Inflammatory macrophage (primary cell): ENCODE results near the gene CSNK1A1L.

Source experiments
- DNase-seq, 2 donors: peaks; one replicate each; pipeline ENCODE4 v3.0.0-alpha.2; 2020 to 2022

The CSNK1A1L gene

DNA sequence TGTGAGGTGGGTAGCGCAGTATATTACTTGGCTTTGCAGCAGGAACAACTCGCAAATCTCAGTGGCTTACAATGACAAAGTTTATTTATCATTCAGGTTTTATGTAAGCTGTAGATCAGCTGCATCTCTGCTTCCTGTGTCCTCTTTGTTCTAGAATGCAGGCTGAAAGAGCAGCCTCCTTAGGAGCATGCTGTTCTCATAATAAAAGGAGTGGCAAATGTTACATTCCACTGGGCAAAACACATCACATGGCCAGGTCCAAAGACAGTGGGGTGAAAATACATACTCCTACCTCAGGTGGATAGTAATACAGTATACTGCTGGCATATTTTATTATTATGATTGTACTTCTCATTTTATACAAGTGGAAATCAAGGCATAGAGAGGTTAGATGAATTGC is 1.2 kb upstream of the CSNK1A1L start:
- DNase-seq: no peak

DNA sequence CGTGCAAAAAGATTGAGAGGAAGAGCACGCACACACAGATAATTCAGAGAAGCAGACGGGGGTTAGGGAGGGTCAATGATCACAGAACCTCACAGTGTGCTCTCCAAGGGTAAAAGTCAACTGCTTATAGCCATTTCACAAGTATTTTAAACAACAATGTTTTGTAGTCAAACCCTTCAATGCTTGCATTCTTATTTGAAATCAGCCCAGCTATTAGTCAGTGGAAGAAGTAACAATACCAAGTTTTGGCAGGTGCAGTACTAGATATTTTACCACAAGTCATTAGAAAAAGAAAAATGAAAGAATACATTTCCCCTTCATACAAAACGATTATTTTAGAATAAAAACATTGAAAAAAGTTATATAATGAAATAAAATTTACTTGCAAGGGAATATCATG is 2.6 kb downstream of the CSNK1A1L start:
- DNase-seq: no peak

DNA sequence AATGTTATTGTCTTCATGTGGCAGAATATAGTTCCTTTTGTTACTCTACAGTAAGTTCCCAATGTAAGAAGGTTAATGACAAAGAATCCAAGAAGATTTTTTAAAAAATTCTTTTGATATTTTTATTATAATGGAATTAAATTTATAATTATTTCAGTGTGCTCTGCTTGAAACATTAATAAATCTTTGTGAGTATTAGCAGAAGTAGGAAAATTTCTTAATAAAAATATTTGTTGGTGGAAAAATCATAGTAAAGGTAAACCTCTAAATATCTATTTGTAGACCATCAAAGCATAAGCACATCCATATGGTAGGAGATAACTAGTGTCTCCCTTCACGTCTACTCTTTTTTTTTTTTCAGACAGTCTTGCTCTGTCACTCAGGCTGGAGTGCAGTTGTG is 4.3 kb downstream of the CSNK1A1L start:
- DNase-seq: no peak

DNA sequence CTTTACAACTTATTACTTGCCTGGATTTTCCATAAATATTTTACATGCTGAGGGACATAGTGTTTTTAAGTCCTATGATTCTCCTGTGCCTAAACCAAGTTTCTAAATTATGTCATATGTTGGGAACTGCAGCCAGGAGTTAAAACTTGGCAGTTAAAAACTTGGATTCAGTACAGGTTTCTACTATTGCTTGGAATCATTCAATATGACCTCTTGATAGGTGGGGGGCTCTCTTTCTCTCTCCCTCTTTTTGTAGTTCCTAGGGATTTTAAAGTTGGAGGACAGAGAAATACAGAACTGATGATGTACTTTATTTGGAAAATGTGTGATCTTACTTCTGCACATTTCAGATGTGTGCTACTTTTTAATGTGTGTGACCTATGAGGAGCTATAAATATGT is 4.7 kb downstream of the CSNK1A1L start:
- DNase-seq: no peak

DNA sequence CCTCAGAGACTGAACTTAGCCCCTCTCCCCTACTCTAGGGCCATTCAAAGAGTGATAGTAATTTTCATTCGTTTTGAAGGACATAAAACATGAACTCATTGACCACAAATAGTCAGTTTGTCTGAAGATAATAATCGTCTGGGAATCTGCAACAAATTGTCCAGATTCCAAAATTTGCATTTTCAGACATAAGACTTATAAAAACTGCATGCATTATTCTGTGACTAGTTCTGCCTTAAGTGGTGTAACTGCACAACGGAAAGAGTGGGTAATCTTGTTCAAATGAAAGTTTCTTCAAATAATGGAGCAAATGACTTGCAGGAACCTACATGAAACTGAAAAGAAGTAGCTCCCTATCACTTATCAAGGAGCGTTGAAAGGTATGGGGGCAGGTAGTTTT is 8.4 kb downstream of the CSNK1A1L start:
- DNase-seq: no peak

DNA sequence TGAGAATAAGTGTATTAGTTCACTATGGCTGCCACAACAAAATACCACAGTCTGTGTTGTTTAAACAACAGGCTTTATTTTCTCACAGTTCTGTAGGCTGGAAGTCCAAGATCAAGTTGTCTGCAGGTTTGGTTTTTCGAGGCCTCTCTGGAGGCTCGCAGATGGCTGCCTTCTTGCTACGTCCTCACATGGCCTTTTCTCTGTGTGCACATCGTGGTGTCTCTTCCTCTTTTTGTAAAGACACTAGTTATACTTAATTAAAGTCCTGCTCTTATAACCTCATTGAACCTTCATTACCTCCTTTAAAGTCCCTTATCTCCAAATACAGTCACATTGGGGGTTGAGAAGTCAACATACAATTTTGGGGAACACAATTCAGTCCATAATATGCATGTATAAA is 10.6 kb downstream of the CSNK1A1L start:
- no peak for DNase-seq

DNA sequence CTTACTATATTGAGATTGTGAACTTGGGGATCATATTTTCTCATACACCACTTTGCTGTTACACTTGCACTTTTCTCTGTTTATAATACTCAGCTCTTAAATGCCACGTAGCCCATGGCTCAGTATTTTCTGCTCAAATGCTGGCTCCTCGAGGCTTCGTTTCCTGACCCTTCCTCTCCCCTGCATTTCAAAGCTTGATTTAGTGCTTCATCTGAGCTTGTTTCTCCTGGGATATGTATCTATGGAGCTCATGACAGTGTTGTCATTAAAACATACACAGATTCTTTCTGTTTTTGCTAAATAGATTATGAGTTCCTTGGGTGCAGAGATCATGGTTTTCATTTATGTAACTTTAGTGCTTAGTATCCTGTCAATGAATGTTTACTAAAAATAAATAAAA is 11.4 kb downstream of the CSNK1A1L start:
- DNase-seq: no peak

DNA sequence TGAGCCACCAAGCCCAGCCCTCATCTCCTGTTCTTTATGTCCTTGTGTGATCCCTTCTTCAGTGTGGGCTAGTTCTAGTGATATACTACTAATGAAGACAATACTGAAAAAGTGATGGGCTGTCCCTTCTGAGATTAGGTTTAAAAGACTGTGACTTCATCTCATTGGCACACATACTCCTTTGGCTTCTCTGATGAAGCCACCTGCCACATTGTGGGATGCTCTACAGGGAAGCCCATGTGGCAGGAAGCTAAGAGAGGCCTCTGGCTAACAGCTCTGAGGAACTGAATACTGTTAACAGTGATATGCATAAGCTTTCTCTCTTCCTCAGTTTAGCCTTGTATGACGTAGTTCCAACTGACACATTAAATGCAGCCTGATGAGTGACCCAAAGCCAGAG is 13.6 kb downstream of the CSNK1A1L start:
- no peak for DNase-seq

DNA sequence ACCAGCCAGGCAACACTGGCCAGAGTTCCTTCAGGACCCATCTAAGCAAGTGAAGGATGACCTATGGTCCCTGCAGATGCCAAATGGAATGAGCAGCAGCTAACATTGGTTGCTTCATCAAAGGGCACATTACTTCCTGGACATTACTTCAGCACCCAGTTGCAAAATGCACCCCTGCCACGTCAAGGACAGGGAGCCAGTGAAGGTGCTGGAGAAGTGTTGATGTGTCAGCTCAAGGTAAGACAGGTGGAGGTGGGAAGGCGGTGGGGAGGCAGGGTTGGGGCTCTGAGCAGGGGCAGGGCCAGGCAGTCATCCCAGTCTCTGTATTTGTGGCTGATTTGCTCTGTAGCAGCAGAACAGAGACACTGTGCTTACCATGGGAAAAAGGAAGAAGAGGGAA is 14.6 kb downstream of the CSNK1A1L start:
- DNase-seq: peak in 1 of 2 donors; percentile 20

DNA sequence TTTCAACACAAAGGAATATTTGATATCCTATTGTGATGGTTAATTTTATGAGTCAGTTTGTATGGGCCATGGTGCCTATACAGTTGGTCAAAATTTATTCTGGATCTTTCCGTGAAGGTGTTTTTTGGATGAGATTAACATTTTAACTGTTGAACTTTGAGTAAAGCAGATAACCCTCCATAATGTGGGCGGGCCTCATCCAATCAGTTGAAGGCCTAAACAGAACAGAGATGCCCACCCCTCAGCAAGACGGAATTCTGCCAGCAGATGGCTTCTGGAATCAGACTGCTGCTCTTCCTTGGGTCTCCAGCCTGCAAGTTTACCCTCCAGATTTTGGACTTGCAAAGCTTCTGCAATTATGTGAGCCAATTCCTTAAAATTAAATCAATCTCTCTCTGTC is 16.0 kb downstream of the CSNK1A1L start:
- no peak for DNase-seq

DNA sequence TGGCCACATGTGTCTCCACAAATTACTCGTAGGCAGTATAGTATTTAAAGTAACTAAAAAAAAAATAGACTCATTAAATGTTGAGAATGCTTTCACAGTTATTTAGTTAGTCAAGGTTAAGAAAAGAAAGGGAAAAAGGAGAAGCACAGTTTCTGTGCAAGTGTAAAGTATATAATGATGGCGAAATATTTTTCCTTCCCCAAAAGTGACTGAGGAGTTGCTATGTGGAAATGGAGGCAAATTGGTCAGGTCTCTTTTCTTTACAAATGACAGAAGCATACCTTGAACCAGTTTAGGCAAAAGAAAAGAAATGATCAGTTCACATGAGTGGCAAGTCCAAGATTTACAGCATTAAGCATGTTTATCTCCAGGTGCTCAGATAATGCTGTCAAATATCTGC is 18.0 kb downstream of the CSNK1A1L start:
- DNase-seq: peak; percentile 15 to 73

DNA sequence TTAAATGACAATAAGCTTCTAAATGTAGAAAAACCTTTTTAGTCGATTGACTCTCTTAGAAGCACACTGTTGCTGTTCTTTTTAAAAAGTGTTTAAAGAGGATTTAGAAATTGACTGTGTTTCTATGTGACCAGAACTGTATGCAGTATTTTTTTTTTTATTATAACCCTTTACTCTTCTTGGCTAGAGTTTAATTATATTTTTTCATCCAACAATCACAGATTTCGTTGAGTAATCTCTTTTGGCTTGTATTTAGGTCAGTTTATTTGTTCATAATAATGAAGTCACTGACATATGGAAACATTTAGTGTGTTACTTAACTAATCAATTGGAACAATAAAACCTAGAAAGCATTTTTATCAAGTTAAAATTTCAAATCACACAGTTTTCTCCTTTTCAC is 19.9 kb downstream of the CSNK1A1L start:
- DNase-seq: no peak

DNA sequence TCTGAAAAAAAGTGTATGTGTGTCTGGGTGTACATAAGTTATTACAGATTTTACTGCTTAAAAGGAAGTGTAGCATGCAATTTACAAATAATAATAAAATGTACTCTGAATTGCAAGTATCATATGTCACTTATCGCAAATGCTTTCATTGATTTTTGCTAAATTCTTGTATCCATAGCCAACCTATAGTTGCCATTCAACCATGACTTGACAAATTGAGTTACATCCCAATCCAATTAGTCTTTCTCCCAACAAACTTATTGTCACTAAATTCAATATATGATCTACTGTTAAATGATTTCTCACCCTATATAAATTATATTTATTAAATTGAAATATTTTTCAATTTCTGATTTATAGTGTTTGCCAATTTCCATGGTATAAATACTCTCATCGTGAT is 28.6 kb downstream of the CSNK1A1L start:
- no peak for DNase-seq

DNA sequence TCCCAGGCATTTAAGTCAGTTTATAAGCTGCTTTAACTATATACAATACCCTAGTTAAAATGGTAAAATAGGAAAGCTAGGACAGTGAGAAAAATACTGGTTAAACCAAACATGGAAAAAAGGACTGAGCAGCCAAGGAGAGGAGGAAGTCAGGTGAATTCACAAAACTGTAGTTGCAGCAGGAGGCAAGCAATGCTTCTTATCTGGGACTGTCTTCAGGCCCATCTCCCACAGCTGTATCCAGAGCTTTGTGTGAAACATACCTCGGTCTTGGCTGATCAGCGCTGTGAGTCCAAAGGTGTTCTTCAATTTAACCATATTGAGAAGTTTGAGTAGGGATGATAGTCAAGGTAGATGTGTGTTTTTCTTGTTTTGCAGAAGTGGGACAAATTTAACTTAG is 30.3 kb downstream of the CSNK1A1L start:
- DNase-seq: no peak

DNA sequence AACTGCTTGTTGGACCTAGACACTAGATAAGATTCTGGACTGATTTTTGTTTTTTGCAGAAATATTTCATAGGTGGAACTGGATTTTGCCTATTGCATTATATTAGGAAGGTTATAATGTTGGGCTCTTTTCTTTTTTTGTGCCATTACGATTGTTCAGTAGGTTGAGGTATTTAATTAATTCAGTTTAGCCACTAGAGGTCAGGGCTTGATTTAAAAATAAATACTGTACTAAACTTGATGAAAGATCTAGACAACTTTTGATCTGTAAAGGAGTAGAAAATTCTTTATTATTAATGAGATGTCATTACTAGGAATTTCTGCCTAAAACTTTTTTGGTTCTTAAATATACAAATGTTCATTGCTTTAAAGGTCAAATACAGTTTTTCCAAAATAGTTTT is 30.8 kb downstream of the CSNK1A1L start:
- peak in 1 of 2 donors; percentile 36 for DNase-seq

DNA sequence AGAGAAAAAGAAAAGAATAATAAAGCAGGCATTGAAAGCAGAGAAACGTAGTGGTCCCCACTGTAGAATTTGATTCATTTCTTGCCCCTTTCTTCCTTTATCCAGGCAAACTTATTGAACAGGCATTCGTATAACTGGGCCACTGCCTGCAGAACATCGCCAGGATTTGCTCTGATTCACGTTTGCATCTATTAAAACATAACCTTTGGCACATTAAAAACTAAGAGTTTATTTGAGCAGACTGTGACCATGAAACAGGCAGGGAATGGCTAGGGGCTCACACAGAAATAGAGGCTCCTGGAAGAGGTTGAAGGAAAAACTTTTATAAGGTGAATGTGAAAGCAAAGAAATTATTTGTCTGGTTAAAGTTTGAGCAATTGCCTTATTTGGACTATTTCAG is 33.4 kb downstream of the CSNK1A1L start:
- no peak for DNase-seq

DNA sequence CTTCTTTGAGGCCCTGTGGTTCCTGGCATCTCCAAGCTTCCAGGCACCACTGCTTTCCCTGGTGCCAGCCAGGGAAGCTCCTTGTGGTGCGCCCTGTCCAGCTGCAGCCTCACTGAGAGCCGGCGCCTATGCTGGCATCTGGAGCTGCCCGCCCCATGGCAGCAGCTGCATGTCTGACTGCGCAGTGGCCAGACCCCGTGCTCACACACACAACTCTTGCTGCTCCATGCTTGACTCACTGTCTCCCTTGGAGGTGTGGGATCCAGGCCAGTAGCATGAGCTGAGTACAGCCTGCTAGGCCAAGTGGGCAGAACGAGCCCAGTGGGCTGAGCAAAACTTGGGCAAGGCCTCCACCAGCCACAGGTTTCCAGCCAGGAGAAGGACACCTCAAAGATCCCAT is 34.5 kb downstream of the CSNK1A1L start:
- no peak for DNase-seq

DNA sequence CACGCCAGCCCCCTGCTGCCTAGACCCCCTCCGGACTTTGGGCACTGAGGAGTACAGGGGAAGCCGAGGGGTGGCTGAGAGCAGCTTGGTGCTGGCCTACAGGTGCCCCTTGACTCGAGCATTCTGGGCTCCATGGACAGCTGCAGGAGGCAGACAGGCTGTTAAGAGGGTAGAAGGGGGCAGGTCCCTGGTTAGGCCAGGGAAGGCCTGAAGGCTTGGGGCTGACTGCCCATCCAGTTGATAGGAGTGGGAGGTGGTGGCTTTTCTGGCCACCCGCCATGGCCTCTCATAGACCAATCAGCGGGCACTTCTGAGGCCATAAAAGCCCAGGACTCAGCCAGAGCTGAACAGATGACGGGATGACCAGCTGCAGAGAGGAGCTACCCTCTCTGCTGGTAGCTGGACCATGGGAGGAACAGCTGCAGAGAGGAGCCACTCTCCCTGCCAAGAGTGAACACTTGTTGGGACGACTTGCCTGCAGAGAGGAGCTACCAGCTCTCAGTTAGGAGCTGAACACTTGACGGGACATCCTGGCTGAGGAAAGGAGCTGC is 35.2 kb downstream of the CSNK1A1L start:
- DNase-seq: no peak

DNA sequence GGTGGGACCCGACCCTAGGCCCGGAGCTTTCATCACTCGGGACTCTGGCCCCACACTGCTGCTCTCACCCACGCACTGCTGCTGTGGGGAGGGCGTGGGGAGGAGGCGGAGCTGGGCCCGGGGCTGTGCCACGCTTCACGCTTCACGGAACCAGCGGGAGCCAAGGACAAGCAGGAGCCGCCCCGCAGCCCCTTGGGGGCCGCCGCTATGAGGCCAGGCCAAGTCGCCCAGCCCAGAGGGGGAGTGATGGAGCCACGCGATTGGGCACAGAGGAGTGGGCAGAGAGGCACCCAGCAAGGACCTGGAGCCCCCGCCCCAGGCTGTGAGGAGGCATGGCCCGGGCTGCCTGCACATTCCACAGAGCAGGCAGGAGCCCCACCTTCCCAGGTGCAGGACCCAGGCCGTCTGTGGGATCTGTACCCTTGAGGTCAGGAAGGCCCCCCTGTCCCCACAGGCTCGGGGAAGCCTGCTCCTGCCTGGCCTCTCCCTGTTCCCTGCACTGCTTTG is 35.8 kb downstream of the CSNK1A1L start:
- DNase-seq: no peak

DNA sequence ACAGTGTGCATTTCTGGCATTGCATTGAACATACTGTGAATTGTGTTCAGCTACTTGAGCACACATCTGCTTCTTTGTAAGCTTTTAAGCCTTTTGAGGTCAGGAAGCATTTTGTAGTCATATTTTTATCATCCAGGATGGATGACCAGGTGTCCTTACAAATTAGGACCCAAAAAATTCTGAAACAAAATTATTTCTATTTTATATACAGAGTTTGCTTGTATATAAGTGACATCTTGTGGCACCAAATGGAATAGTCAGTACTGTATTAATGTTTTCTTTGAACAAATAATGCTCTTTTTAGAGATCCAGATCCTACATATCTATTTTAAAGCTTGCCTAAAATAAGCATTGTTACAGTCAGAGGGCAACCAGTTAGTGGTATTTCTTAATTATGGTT is 36.5 kb downstream of the CSNK1A1L start:
- DNase-seq: peak in 1 of 2 donors; percentile 7

DNA sequence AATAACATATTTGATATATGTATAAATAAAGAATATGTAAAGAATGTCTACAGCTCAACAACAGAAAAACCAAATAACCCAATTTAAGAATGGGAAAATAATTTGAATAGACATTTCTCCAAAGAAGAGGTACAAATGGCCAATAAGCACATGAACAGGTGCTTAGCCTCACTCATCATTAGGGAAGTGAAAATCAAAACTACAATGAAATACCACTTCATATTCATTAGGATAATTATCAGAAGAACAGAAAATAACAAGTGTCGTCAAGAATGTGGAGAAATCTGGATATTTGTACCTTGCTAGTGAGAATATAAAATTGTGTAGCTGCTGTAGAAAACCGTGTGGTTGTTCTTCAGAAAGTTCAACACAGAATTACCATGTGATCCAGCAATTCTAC is 37.6 kb downstream of the CSNK1A1L start:
- no peak for DNase-seq

DNA sequence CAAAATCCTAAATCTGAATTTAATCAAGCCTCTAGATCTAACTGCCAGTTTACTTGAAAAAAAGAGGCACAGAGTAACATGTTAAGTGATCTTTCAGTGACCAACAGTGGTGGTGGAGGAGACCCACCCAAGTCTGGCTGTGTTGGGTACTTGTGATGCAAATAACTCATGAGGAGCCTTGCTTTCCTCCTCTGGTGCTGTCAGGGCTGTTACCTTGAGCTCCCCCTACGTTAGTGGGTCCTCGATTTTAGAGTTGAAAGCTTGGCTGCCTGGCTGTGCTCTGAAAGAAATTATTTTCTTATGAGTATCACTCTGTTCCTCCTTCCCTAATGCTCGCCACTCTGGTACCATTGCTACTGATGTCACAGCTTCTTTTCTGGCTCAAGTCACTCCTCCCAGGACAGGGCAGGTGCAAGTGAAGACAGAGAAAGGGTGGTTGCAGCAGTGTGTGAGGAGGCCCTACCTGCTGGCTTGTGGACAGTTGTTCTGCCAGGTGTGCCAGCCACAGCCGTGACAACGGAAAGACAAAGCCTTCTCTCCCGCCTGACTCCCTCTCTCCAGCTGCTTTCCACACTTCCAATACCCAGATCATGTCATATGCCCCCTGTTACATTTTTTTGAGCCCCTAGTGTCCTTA is 39.5 kb downstream of the CSNK1A1L start:
- no peak for DNase-seq

DNA sequence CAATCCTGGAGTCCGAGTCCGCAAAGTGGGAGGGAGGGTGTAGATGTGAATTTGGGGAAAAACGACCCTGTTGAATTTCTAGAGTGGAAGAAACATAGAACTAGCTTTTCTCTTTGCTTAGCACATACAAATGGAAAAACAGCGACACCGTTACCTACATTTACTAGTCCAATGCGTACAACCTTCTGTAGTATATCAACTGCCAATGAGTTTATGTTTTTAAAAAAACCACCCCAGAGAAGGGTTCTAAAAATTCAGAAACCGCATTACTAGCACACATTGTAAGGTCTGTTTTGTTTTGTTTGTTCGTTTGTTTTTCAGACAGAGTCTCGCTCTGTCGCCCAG is 45.6 kb downstream of the CSNK1A1L start:
- no peak for DNase-seq

DNA sequence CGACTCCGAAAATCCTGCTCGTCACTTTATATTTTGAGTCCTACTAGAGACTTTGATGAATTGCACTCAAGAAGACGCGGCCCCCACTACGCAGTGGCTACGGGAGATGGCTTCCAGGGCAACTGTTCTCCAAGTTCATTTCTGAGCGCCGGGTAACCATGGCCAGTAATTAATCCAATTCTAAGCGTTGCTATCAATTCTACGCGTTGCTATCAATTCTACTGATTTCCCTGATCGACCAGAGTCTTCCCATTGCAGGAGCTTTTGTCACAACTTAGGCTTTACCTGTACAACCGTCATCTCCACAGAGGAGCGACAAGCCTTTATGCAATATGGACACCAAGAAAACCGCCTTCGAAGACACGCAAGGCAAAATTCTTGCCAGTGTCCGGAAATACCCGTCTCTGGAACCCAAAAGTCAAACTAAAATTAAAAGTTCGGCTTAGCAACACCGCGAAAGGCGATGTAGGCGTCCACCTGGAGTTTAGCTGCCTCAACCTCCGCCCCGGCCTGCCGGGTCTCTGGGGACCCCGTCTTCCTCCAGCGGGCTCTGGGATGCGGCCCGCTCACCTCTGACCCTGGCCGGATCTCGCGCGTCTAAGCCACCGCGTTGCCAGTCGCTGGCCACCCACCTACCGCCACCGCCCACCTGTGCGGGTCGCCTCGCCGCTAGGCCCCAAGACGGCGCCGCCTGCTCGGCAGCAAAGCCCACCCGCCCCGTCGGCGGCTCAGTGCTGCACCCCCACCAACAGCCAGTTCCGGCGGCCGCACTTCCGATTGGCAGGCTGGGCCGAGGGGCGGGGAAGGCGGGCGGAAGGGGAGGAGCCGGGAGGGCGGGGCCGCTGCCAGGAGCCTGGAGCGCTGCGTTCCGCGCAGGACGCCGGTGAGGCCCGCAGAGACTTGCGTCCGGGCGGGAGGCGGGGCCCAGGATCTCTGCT is 46.3 kb downstream of the CSNK1A1L start, which contains the start of gene SUPT20H:
TSS of gene SUPT20H (minus strand) at position 779 of the 938 bp plus-strand sequence. CDS start 8,198 bp downstream, outside the sequence.
- DNase-seq: peak; percentile 91 to 93
